ENCODE results near the gene DYNLT1. TPM values are rescaled to one million over a fixed set of nuclear protein-coding genes. Genes with fewer than 3 reads are reported as not detected.
A peak's percentile ranks its signal among the peaks of the same experiment; 100 is the strongest.

DYNLT1 gene
- 100 to 1,000 TPM in 1 of 3 donors, 10 to 100 TPM in 2; 85.7 to 106 (median 86.8) TPM for total RNA-seq
- total RNA-seq (2013): 49.7 TPM

- Histone ChIP-seq H3K27me3 (ENCODE audit: control insufficient read depth, insufficient read depth, low read length) (no peaks in the 10 kb centered on the region), H3K27ac (ENCODE audit: low read length) (peak within 1 kb of the TSS; percentile 94), H3K4me3 (ENCODE audit: low read length) (peak within 1 kb of the TSS; percentile 80), H3K9me3 (ENCODE audit: control insufficient read depth, insufficient read depth, low read length) (no peaks in the 10 kb centered on the region), H3K36me3 (ENCODE audit: control insufficient read depth, insufficient read depth, low read length) (peaks cover 24% of the 10 kb centered on the region), H3K4me1 (ENCODE audit: control insufficient read depth, insufficient read depth, low read length) (peaks cover 51% of the 10 kb centered on the region)
- intact Hi-C loops (cut with micrococcal nuclease): loop anchor here (5.0 kb wide), 1 partner anchor 352 kb away; no protein-coding TSS in a partner anchor
- H3K36me3 Mint-ChIP-seq: peaks cover 14% of the 10 kb centered on the region
- TF ChIP-seq CTCF (IDR thresholded peaks at IDR 0.05): no peak
- H3K9me3 Mint-ChIP-seq: no peaks in the 10 kb centered on the region
- ATAC-seq: peak; percentile 69 to 83 (median 78)
- no peaks in the 10 kb centered on the region for H3K27me3 Mint-ChIP-seq (ENCODE audit: low read depth in 2 of 2)
- H3K4me3 Mint-ChIP-seq: peak within 1 kb of the TSS; percentile 99
- peaks cover 62 to 69% of the 10 kb centered on the region in 2 donors for H3K4me1 Mint-ChIP-seq
- peak; percentile 85 to 92 for DNase-seq
- peak within 1 kb of the TSS; percentile 93 to 94 for H3K27ac Mint-ChIP-seq
- WGBS (ENCODE audit: insufficient coverage): under 1% methylated on average over 81 of the region's 81 CpGs
These were observed at the start of gene DYNLT1 for GRCh38 chr6:158644231-158645063. Gene DYNLT1, minus strand, starts transcription at chr6:158644743. Its CDS starts 35 bp downstream, at chr6:158644708.

- H3K27ac Mint-ChIP-seq: peak overlapping the region in 1 of 2 donors; percentile 97
- Histone ChIP-seq H3K27ac (ENCODE audit: low read length) (no peak overlapping the region), H3K4me3 (ENCODE audit: low read length) (no peak overlapping the region), H3K27me3 (ENCODE audit: control insufficient read depth, insufficient read depth, low read length) (no peaks in the 10 kb centered on the region), H3K4me1 (ENCODE audit: control insufficient read depth, insufficient read depth, low read length) (peaks cover 37% of the 10 kb centered on the region), H3K36me3 (ENCODE audit: control insufficient read depth, insufficient read depth, low read length) (peaks cover 14% of the 10 kb centered on the region), H3K9me3 (ENCODE audit: control insufficient read depth, insufficient read depth, low read length) (no peaks in the 10 kb centered on the region)
- H3K9me3 Mint-ChIP-seq: no peaks in the 10 kb centered on the region
- WGBS (ENCODE audit: insufficient coverage): no CpG with 5 or more reads among the region's 1 CpG
- ATAC-seq (peak in 1 of 3 donors; percentile 16), DNase-seq (peak in 1 of 2 donors; percentile 46)
- H3K36me3 Mint-ChIP-seq: peaks cover 6% of the 10 kb centered on the region
- H3K27me3 Mint-ChIP-seq (ENCODE audit: low read depth in 2 of 2): no peaks in the 10 kb centered on the region
- H3K4me1 Mint-ChIP-seq: peaks cover 34 to 45% of the 10 kb centered on the region in 2 donors
- no peak for TF ChIP-seq CTCF (IDR thresholded peaks at IDR 0.05)
- no peak overlapping the region for H3K4me3 Mint-ChIP-seq
- intact Hi-C loops (cut with micrococcal nuclease): loop anchor here (5.0 kb wide), 1 partner anchor 477 kb away; no protein-coding TSS in a partner anchor
These were observed 44.3 kb upstream of the DYNLT1 start for GRCh38 chr6:158688860-158689259.

GRCh38 chr6:158687506-158687905 is 43.0 kb upstream of the DYNLT1 start:
- Mint-ChIP-seq H3K4me3 (peak overlapping the region; percentile 85), H3K36me3 (peaks cover 15% of the 10 kb centered on the region), H3K4me1 (peaks cover 43 to 51% of the 10 kb centered on the region in 2 donors), H3K27ac (peak overlapping the region; percentile 88 to 97), H3K9me3 (no peaks in the 10 kb centered on the region), H3K27me3 (ENCODE audit: low read depth in 2 of 2) (no peaks in the 10 kb centered on the region)
- Histone ChIP-seq H3K9me3 (ENCODE audit: control insufficient read depth, insufficient read depth, low read length) (no peaks in the 10 kb centered on the region), H3K4me3 (ENCODE audit: low read length) (no peak overlapping the region), H3K27me3 (ENCODE audit: control insufficient read depth, insufficient read depth, low read length) (no peaks in the 10 kb centered on the region), H3K27ac (ENCODE audit: low read length) (peak overlapping the region; percentile 92), H3K36me3 (ENCODE audit: control insufficient read depth, insufficient read depth, low read length) (peaks cover 26% of the 10 kb centered on the region), H3K4me1 (ENCODE audit: control insufficient read depth, insufficient read depth, low read length) (peaks cover 37% of the 10 kb centered on the region)
- no peak for ATAC-seq
- 70% methylated on average over 3 of the region's 4 CpGs for WGBS (ENCODE audit: insufficient coverage)
- TF ChIP-seq CTCF (IDR thresholded peaks at IDR 0.05): no peak
- intact Hi-C loops (cut with micrococcal nuclease): loop anchor here (1.0 to 5.0 kb wide), 3 partner anchors 33 to 475 kb away; no protein-coding TSS in a partner anchor
- DNase-seq: no peak
